Activated CD4-positive, alpha-beta T cell treated with anti-CD3 and anti-CD28 coated beads for 36 hours (primary cell): ENCODE measurements around the gene NINJ1. TPM values are rescaled to one million over a fixed set of nuclear protein-coding genes. Genes with fewer than 3 reads are reported as not detected.
"Not testable (repeated sequence)": the region's sequence is repeated elsewhere in the genome, so short reads cannot be mapped to it uniquely, and the experiment has no call there.

Experiments used
- ATAC-seq: fragments of 200-7000 bp; cut with Tn5 transposase; one replicate; pipeline ENCODE4 v1.10.0; 2021; ENCODE audit warnings: mild to moderate bottlenecking, moderate library complexity
- CTCF ChIA-PET: fragments of 350-600 bp; sonication (Branson Sonifier 250); formaldehyde crosslinking; loops from one replicate; lab custom pipeline; 2021; ENCODE audit warnings: antibody characterized with exemption; lab: Charles Lee
- POLR2A ChIA-PET: fragments of 350-600 bp; sonication (Branson Sonifier 250); formaldehyde crosslinking; loops from one replicate; lab custom pipeline; 2021; ENCODE audit warnings: antibody characterized with exemption, inconsistent platforms; lab: Charles Lee
- DNase-seq: peaks from one replicate; pipeline ENCODE4 v3.0.0-alpha.2; 2020
- H3K27ac Mint-ChIP-seq: one replicate; pipeline ENCODE4 v1.8.0; 2021; ENCODE audit warnings: mixed read lengths
- H3K27me3 Mint-ChIP-seq: one replicate; pipeline ENCODE4 v1.8.0; 2021; ENCODE audit warnings: mixed read lengths
- H3K36me3 Mint-ChIP-seq: one replicate; pipeline ENCODE4 v1.8.0; 2021; ENCODE audit warnings: low read depth, mixed read lengths
- H3K4me1 Mint-ChIP-seq: one replicate; pipeline ENCODE4 v1.8.0; 2021; ENCODE audit warnings: mixed read lengths
- H3K4me3 Mint-ChIP-seq: one replicate; pipeline ENCODE4 v1.8.0; 2021; ENCODE audit warnings: mild to moderate bottlenecking, moderate library complexity, mixed read lengths
- H3K9me3 Mint-ChIP-seq: one replicate; pipeline ENCODE4 v1.8.0; 2021; ENCODE audit warnings: low read depth, mixed read lengths
- intact Hi-C, 2 experiments: fragments of 100-400 bp; cut with DNase I in 1 of 2; cut with micrococcal nuclease in 1 of 2; formaldehyde crosslinking; loops; one replicate each; pipeline versions ENCODE4 v1.14.2 to v1.15.1; 2022 to 2024; cut with DNase I, micrococcal nuclease
- total RNA-seq, 2 experiments: library from RNA; stranded (reverse); gene quantifications; one replicate each; pipeline ENCODE4 v1.2.3, GENCODE V29; 2021

NINJ1 gene
- total RNA-seq, 2 experiments from 2014 or later = 77.4 to 108 TPM

GRCh38 chr9:93111371-93112115 lies 22.5 kb downstream of the NINJ1 start:
- CTCF ChIA-PET = interaction anchor here (0.6 to 1.7 kb wide), 3 partner anchors 8 to 191 kb away, joined by 3 to 5 read pairs (median 4); no protein-coding TSS in a partner anchor
- ATAC-seq (peak; percentile 34), DNase-seq (peak; percentile 51)
- Mint-ChIP-seq H3K4me1 (peaks cover 31% of the 10 kb centered on the region), H3K9me3 (no peaks in the 10 kb centered on the region), H3K4me3 (no peak overlapping the region), H3K36me3 (peaks cover 14% of the 10 kb centered on the region), H3K27me3 (no peaks in the 10 kb centered on the region), H3K27ac (no peak overlapping the region)
- POLR2A ChIA-PET = no interaction called here
- intact Hi-C loops = no loop called here

GRCh38 chr9:93111001-93111370 lies 23.1 kb downstream of the NINJ1 start:
- intact Hi-C loops = no loop called here
- Mint-ChIP-seq H3K36me3 (peaks cover 14% of the 10 kb centered on the region), H3K4me3 (no peak overlapping the region), H3K4me1 (peaks cover 33% of the 10 kb centered on the region), H3K9me3 (no peaks in the 10 kb centered on the region), H3K27me3 (no peaks in the 10 kb centered on the region), H3K27ac (no peak overlapping the region)
- no peak for DNase-seq
- ChIA-PET POLR2A (no interaction called here), CTCF (no interaction called here)
- ATAC-seq = no peak

- CTCF ChIA-PET = interaction anchor here (0.6 to 6.9 kb wide), 8 partner anchors 9 to 249 kb away, joined by 3 to 40 read pairs (median 8); partner anchors contain the start of genes CARD19 and NINJ1
- intact Hi-C loops = no loop called here
- Mint-ChIP-seq H3K4me3 (no peak overlapping the region), H3K27ac (no peak overlapping the region), H3K4me1 (peaks cover 38% of the 10 kb centered on the region), H3K9me3 (no peaks in the 10 kb centered on the region), H3K27me3 (no peaks in the 10 kb centered on the region), H3K36me3 (peaks cover 14% of the 10 kb centered on the region)
- ATAC-seq (no peak), DNase-seq (no peak)
- POLR2A ChIA-PET = no interaction called here
Measured at GRCh38 chr9:93110311-93110855, 23.7 kb downstream of the NINJ1 start.

GRCh38 chr9:93108291-93109041 lies 25.6 kb downstream of the NINJ1 start:
- Mint-ChIP-seq H3K27ac (peak overlapping the region; percentile 80), H3K9me3 (peaks cover 11% of the 10 kb centered on the region), H3K4me3 (no peak overlapping the region), H3K4me1 (peaks cover 49% of the 10 kb centered on the region), H3K27me3 (no peaks in the 10 kb centered on the region), H3K36me3 (peaks cover 28% of the 10 kb centered on the region)
- intact Hi-C loops = loop anchor here (1.0 to 5.0 kb wide), 3 partner anchors 46 to 194 kb away; no protein-coding TSS in a partner anchor
- ChIA-PET POLR2A (interaction anchor here (0.6 kb wide), 1 partner anchor 111 kb away, joined by 10 read pairs; no protein-coding TSS in a partner anchor), CTCF (interaction anchor here (0.5 to 6.9 kb wide), 47 partner anchors 7 to 458 kb away, joined by 3 to 40 read pairs (median 4); partner anchors contain the start of genes FAM120AOS, FGD3 and NINJ1)
- peak; percentile 92 for ATAC-seq
- DNase-seq = peak; percentile 81

GRCh38 chr9:93107825-93108161 lies 26.3 kb downstream of the NINJ1 start:
- no peak overlapping the region for H3K4me3 Mint-ChIP-seq
- H3K36me3 Mint-ChIP-seq = peaks cover 29% of the 10 kb centered on the region
- H3K27me3 Mint-ChIP-seq = no peaks in the 10 kb centered on the region
- ChIA-PET POLR2A (interaction anchor here (0.7 kb wide), 1 partner anchor 10 kb away, joined by 3 read pairs; no protein-coding TSS in a partner anchor), CTCF (interaction anchor here (0.7 to 6.9 kb wide), 10 partner anchors 10 to 459 kb away, joined by 3 to 40 read pairs (median 4); no protein-coding TSS in a partner anchor)
- ATAC-seq (peak; percentile 17), DNase-seq (no peak)
- peak overlapping the region; percentile 58 for H3K27ac Mint-ChIP-seq
- peaks cover 11% of the 10 kb centered on the region for H3K9me3 Mint-ChIP-seq
- intact Hi-C loops = loop anchor here (2.0 to 5.0 kb wide), 2 partner anchors 47 to 50 kb away; no protein-coding TSS in a partner anchor
- peaks cover 53% of the 10 kb centered on the region for H3K4me1 Mint-ChIP-seq

GRCh38 chr9:93107151-93107824 lies 26.8 kb downstream of the NINJ1 start:
- intact Hi-C loops = loop anchor here in 1 of 2 experiments (5.0 kb wide), 1 partner anchor 50 kb away; no protein-coding TSS in a partner anchor
- H3K9me3 Mint-ChIP-seq = peaks cover 11% of the 10 kb centered on the region
- H3K4me3 Mint-ChIP-seq = no peak overlapping the region
- ChIA-PET POLR2A (interaction anchor here (0.7 kb wide), 2 partner anchors 9 to 114 kb away, joined by 3 to 5 read pairs; no protein-coding TSS in a partner anchor), CTCF (interaction anchor here (0.8 to 6.9 kb wide), 9 partner anchors 10 to 460 kb away, joined by 3 to 40 read pairs (median 3); no protein-coding TSS in a partner anchor)
- no peak for DNase-seq
- no peaks in the 10 kb centered on the region for H3K27me3 Mint-ChIP-seq
- H3K36me3 Mint-ChIP-seq = peaks cover 29% of the 10 kb centered on the region
- no peak overlapping the region for H3K27ac Mint-ChIP-seq
- ATAC-seq = no peak
- peaks cover 57% of the 10 kb centered on the region for H3K4me1 Mint-ChIP-seq

- Mint-ChIP-seq H3K4me3 (no peak overlapping the region), H3K27ac (no peak overlapping the region), H3K27me3 (no peaks in the 10 kb centered on the region), H3K4me1 (peaks cover 62% of the 10 kb centered on the region), H3K36me3 (peaks cover 28% of the 10 kb centered on the region), H3K9me3 (peaks cover 13% of the 10 kb centered on the region)
- DNase-seq = no peak
- POLR2A ChIA-PET = no interaction called here
- CTCF ChIA-PET = interaction anchor here (1.3 to 6.9 kb wide), 5 partner anchors 11 to 102 kb away, joined by 3 to 40 read pairs (median 5); no protein-coding TSS in a partner anchor
- intact Hi-C loops = loop anchor here in 1 of 2 experiments (5.0 kb wide), 1 partner anchor 52 kb away; no protein-coding TSS in a partner anchor
- no peak for ATAC-seq
Measured at GRCh38 chr9:93105620-93106019, 28.4 kb downstream of the NINJ1 start.

- H3K27ac Mint-ChIP-seq, H3K27me3 Mint-ChIP-seq, H3K4me3 Mint-ChIP-seq, ATAC-seq, intact Hi-C loops: not testable (repeated sequence)
- H3K9me3 Mint-ChIP-seq = peaks cover 13% of the 10 kb centered on the region
- peak; percentile 1 for DNase-seq
- H3K4me1 Mint-ChIP-seq = peaks cover 64% of the 10 kb centered on the region
- H3K36me3 Mint-ChIP-seq = peaks cover 25% of the 10 kb centered on the region
- POLR2A ChIA-PET = interaction anchor here (0.6 kb wide), 1 partner anchor 45 kb away, joined by 7 read pairs; no protein-coding TSS in a partner anchor
- CTCF ChIA-PET = interaction anchor here (1.1 kb wide), 1 partner anchor 8 kb away, joined by 3 read pairs; no protein-coding TSS in a partner anchor
Measured at GRCh38 chr9:93101086-93101485, 33.0 kb downstream of the NINJ1 start.

- peaks cover 25% of the 10 kb centered on the region for H3K36me3 Mint-ChIP-seq
- intact Hi-C loops = no loop called here
- H3K9me3 Mint-ChIP-seq = peaks cover 13% of the 10 kb centered on the region
- peaks cover 58% of the 10 kb centered on the region for H3K4me1 Mint-ChIP-seq
- DNase-seq (peak; percentile 2), ATAC-seq (no peak)
- H3K27ac Mint-ChIP-seq = no peak overlapping the region
- ChIA-PET POLR2A (no interaction called here), CTCF (no interaction called here)
- no peaks in the 10 kb centered on the region for H3K27me3 Mint-ChIP-seq
- no peak overlapping the region for H3K4me3 Mint-ChIP-seq
Measured at GRCh38 chr9:93100276-93100636, 33.8 kb downstream of the NINJ1 start.

- Mint-ChIP-seq H3K4me1 (peaks cover 57% of the 10 kb centered on the region), H3K9me3 (peaks cover 8% of the 10 kb centered on the region), H3K36me3 (peaks cover 20% of the 10 kb centered on the region), H3K4me3 (no peak overlapping the region), H3K27me3 (no peaks in the 10 kb centered on the region), H3K27ac (peak overlapping the region; percentile 5)
- DNase-seq (peak; percentile 4), ATAC-seq (no peak)
- CTCF ChIA-PET = interaction anchor here (1.3 to 1.6 kb wide), 2 partner anchors 10 to 97 kb away, joined by 7 read pairs; no protein-coding TSS in a partner anchor
- intact Hi-C loops = loop anchor here (2.0 to 10.0 kb wide), 5 partner anchors 35 to 982 kb away; partner anchors contain the start of genes BICD2 (in 1 of the 2), IARS1 (in 1 of the 2), NINJ1 (in 1 of the 2) and SPTLC1 (in 1 of the 2)
- POLR2A ChIA-PET = interaction anchor here (1.0 kb wide), 1 partner anchor 57 kb away, joined by 3 read pairs; no protein-coding TSS in a partner anchor
Measured at GRCh38 chr9:93099551-93100275, 34.3 kb downstream of the NINJ1 start.
